ENCODE measurements around the gene FHOD3.

FHOD3 gene

GRCh38 chr18:36547544-36547943 is 250.0 kb downstream of the FHOD3 start:
- TF ChIP-seq FOXP2 (optimal IDR thresholded peaks at IDR 0.05; ENCODE audit: borderline replicate concordance, extremely low read depth, extremely low read length, insufficient read depth) (no peak), REST (IDR thresholded peaks at IDR 0.05; ENCODE audit: insufficient read depth in 1 of 2, low read depth in 2 of 2, low read length in 2 of 2) (no peak), POLR2AphosphoS5 (IDR thresholded peaks at IDR 0.05; ENCODE audit: low read depth, low read length) (no peak), TAF1 (IDR thresholded peaks at IDR 0.05; ENCODE audit: borderline replicate concordance, insufficient read depth, low read length) (no peak), SIN3A (IDR thresholded peaks at IDR 0.05; ENCODE audit: borderline replicate concordance, insufficient read depth, low read length) (no peak)

GRCh38 chr18:36558234-36558633 is 260.7 kb downstream of the FHOD3 start:
- TF ChIP-seq TAF1 (IDR thresholded peaks at IDR 0.05; ENCODE audit: borderline replicate concordance, insufficient read depth, low read length) = no peak
- TF ChIP-seq SIN3A (IDR thresholded peaks at IDR 0.05; ENCODE audit: borderline replicate concordance, insufficient read depth, low read length) = no peak
- TF ChIP-seq REST (IDR thresholded peaks at IDR 0.05; ENCODE audit: insufficient read depth in 1 of 2, low read depth in 2 of 2, low read length in 2 of 2) = no peak
- TF ChIP-seq FOXP2 (optimal IDR thresholded peaks at IDR 0.05; ENCODE audit: borderline replicate concordance, extremely low read depth, extremely low read length, insufficient read depth) = no peak
- no peak for TF ChIP-seq POLR2AphosphoS5 (IDR thresholded peaks at IDR 0.05; ENCODE audit: low read depth, low read length)

- TF ChIP-seq REST (IDR thresholded peaks at IDR 0.05; ENCODE audit: insufficient read depth in 1 of 2, low read depth in 2 of 2, low read length in 2 of 2) (no peak), POLR2AphosphoS5 (IDR thresholded peaks at IDR 0.05; ENCODE audit: low read depth, low read length) (no peak), SIN3A (IDR thresholded peaks at IDR 0.05; ENCODE audit: borderline replicate concordance, insufficient read depth, low read length) (no peak)
These were observed 261.8 kb downstream of the FHOD3 start for GRCh38 chr18:36559149-36559857.

- TF ChIP-seq REST (IDR thresholded peaks at IDR 0.05; ENCODE audit: insufficient read depth in 1 of 2, low read depth in 2 of 2, low read length in 2 of 2) = no peak
- TF ChIP-seq TAF1 (IDR thresholded peaks at IDR 0.05; ENCODE audit: borderline replicate concordance, insufficient read depth, low read length) = no peak
- TF ChIP-seq SIN3A (IDR thresholded peaks at IDR 0.05; ENCODE audit: borderline replicate concordance, insufficient read depth, low read length) = no peak
- no peak for TF ChIP-seq FOXP2 (optimal IDR thresholded peaks at IDR 0.05; ENCODE audit: borderline replicate concordance, extremely low read depth, extremely low read length, insufficient read depth)
- no peak for TF ChIP-seq POLR2AphosphoS5 (IDR thresholded peaks at IDR 0.05; ENCODE audit: low read depth, low read length)
These were observed 262.7 kb downstream of the FHOD3 start for GRCh38 chr18:36560187-36560586.

- TF ChIP-seq TAF1 (IDR thresholded peaks at IDR 0.05; ENCODE audit: borderline replicate concordance, insufficient read depth, low read length) = no peak
- no peak for TF ChIP-seq FOXP2 (optimal IDR thresholded peaks at IDR 0.05; ENCODE audit: borderline replicate concordance, extremely low read depth, extremely low read length, insufficient read depth)
- TF ChIP-seq POLR2AphosphoS5 (IDR thresholded peaks at IDR 0.05; ENCODE audit: low read depth, low read length) = no peak
- TF ChIP-seq SIN3A (IDR thresholded peaks at IDR 0.05; ENCODE audit: borderline replicate concordance, insufficient read depth, low read length) = no peak
- TF ChIP-seq REST (IDR thresholded peaks at IDR 0.05; ENCODE audit: insufficient read depth in 1 of 2, low read depth in 2 of 2, low read length in 2 of 2) = no peak
These were observed 263.5 kb downstream of the FHOD3 start for GRCh38 chr18:36561046-36561445.

All from PFSK-1 (cell line).